HG02981 (cell line): ENCODE results near the gene CAPZA1.
"Not testable (repeated sequence)": the region's sequence is repeated elsewhere in the genome, so short reads cannot be mapped to it uniquely, and the experiment has no call there.

Experiments used
- ATAC-seq: cut with Tn5 transposase; IDR thresholded peaks from one replicate; pipeline ENCODE4 v1.9.1; 2021; ENCODE audit warnings: mild to moderate bottlenecking, moderate library complexity; ENCODE audit not compliant: unreplicated experiment

CAPZA1 gene

DNA sequence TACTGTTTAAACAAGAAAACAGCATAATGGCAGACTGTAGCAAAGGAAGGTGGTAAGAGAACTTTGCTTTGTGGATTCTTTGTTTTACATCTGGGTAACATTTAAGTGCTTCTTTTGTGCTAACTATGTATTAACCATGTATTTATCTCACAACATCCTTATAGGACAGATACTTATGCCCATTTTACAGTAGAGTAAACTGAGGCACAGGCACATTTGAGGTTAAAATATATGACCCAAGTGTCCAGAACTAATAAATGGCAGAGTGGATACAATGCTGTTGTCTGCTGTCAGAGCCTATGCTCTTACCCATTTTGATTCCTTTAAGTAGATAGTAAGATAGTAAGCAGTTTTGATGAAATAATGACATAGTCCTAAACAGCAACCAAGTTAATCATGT lies 7.3 kb downstream of the CAPZA1 start:
- ATAC-seq, result no peak

GRCh38 chr1:112628516-112628915 lies 8.9 kb downstream of the CAPZA1 start:
- no peak for ATAC-seq

DNA sequence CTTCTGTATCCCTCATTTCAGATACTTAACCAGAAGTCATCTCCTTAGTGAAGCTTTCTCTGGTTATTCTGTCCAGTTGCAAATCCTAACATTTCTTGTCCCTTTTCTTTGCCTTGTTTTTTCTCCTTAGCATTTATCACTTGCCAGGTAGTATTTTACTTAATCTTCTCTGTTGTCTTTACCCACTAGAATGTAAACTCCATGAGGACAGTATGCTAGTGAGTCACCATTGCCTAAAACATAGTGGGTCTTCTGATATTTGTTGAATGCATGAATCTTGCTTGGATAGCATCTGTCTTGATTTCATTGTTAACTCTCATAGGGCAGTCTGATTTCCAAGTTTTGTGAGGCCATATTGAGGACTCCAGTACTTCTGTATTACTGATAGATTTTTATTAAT lies 9.6 kb downstream of the CAPZA1 start:
- no peak for ATAC-seq

- no peak for ATAC-seq
These were observed 14.0 kb downstream of the CAPZA1 start for GRCh38 chr1:112633628-112634027.

- no peak for ATAC-seq
These were observed 14.7 kb downstream of the CAPZA1 start for GRCh38 chr1:112634367-112634766.

DNA sequence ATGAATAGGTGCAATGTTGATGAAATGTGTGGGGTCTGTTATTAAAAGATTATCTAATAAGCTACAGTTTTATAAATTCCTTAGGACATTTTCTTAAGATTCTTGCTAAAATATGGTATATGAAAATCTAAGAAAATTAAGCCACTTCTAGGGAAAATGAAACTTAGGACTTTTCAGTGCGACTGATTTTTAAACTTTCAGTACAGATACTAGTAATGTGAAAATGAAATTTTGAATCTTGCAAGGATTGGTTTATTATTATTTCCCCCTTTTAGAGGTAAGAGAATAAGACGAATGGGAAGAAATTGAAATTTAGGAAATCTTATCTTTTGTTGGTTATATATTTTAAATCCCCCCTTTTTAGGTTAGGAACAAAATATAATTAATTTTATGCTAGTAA lies 16.4 kb downstream of the CAPZA1 start:
- no peak for ATAC-seq

- ATAC-seq, result no peak
These were observed 17.1 kb downstream of the CAPZA1 start for GRCh38 chr1:112636597-112637253.

- no peak for ATAC-seq
These were observed 17.9 kb downstream of the CAPZA1 start for GRCh38 chr1:112637254-112638109.

- no peak for ATAC-seq
These were observed 18.4 kb downstream of the CAPZA1 start for GRCh38 chr1:112638110-112638428.

GRCh38 chr1:112640437-112640836 lies 20.8 kb downstream of the CAPZA1 start:
- not testable (repeated sequence) for ATAC-seq

DNA sequence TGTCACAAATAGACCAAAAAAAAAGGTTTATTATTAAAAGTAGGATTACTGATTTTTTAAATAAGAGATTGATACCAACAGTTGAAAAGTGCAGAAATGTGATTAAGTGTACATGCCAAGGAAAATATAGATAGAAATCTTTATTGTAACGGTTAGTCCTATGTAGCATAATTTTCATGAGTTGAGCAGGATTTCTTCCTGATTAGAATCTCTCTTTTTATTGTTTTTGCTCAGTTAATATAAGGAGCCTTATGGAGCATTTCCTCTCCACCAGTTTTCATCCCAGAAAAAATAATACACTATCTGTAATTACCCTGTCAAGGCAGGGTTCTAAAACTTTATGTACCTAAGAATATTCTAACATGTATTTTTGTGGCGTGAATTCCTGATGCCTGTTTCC lies 23.4 kb downstream of the CAPZA1 start:
- ATAC-seq, result no peak

DNA sequence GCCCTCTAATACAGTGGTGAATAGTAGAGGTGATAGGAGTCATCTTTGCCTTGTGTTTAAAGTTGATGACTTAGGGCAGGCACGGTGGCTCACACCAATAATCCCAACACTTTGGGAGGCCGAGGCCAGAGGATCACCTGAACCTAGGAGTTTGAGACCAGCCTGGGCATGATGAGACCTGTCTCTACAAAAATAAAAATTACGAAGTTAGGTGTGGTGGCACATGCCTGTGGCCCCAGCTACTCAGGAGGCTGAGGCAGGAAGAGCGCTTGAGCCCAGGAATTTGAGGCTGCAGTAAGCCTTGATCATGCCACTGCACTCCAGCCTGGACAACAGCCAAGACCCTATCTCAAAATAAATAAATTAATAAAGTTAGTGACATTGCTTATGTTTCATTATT lies 26.6 kb downstream of the CAPZA1 start:
- ATAC-seq, result no peak

- ATAC-seq, result no peak
These were observed 31.6 kb downstream of the CAPZA1 start for GRCh38 chr1:112651205-112651604.

- ATAC-seq, result no peak
These were observed 46.2 kb downstream of the CAPZA1 start for GRCh38 chr1:112665857-112666256.

DNA sequence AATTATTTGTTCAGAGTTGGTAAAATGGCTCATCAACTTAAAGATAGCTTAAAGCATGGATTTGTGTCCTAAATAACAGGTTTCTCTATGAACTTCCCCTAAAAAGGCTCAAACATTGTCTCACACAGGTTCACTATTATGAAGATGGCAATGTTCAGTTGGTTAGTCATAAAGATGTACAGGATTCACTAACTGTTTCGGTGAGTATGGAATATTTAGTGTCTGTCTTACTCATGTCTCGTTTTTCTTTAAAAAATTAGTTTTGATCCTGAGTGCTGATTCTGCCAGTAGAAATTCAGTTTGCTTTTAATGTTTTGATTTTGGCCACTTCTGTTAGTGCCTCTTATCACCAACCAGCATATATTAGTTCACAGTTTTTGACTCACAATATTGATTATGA lies 47.3 kb downstream of the CAPZA1 start:
- ATAC-seq, result no peak

DNA sequence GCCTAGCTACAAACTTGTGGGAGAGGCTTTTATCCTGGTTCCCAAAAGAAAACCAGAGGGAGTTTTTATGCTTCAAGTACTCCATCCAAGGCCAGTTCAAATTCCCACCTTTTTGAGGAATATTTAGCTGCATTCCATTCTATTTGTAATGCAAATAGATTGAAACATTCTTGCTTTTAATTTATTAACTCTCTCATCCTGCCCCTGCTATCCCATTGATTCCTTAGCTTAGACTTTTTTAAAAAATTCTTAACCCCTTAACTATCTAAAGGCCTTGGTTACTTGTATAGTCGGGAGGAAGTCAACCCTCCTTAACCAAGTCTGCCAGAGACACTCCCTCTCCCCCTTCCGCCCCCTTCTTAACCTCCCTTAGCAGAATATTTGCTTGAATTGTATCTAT lies 52.4 kb downstream of the CAPZA1 start:
- ATAC-seq, result no peak

DNA sequence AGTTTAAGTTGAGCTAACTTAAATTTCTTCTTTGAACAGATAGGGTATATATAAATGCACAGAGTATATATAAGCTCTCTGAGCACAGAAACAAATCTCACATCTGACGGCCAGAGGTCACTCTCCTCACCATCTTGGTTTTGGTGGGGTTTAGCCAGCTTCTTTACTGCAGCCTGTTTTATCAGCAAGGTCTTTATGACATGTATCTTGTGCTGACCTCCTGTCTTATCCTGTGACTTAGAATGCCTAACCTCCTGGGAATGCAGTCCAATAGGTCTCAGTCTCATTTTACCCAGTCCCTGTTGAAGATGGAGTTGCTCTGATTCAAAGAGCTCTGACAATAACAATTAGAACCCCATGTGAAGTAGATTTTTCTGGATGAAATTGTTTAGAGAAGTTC lies 53.2 kb downstream of the CAPZA1 start:
- ATAC-seq, result no peak

DNA sequence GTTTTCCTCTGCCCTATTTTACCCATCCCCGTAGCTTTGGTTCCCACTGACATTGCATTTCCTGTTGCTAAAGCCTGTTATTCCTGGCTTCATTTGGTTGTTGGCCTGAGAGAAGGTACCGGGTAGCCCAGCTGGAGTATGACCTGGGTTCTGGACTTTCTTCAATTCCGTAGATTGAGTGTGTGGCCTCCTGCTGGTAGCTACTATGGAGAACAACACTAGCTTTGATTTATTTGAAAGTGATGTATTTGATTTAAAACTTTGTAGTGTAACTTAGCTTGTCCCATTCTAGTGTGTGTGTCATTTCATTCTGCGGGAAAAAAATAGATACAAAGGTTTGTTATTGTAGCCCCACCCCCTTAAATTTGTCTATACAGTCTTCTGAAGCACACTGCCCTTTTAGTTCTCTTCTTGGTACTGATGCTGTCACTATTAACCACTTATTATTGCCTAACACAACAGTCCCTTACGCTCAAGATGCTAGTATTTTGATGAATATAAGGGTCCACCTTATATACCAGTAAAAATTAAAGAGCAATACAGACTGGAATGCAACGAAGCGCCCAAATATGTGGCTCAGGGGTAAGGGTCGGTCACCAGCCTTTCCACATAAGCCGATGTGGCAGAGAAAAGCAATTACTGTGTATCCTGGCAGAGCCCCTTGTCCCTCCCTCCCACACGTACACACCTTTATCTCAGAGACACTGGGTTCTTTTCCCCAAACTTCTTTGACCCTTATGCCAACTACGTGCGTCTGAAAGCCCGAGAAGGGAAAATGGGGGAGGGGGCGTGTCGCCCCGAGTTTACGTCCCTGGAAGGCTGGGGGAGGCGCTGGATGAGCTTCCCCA lies 54.2 kb downstream of the CAPZA1 start:
- ATAC-seq, result no peak

GRCh38 chr1:112674440-112674985 lies 54.9 kb downstream of the CAPZA1 start, which contains the start of gene MOV10:
MOV10 (plus strand) TSS chr1:112674659; CDS start chr1:112674913, 254 bp downstream.
- peak; percentile 62 for ATAC-seq

GRCh38 chr1:112674986-112675727 lies 55.5 kb downstream of the CAPZA1 start:
- ATAC-seq, result peak; percentile 34
